OCI-LY3 (cell line): ENCODE data around the gene PHYKPL.

Experiments
- H2AFZ ChIP-seq: fragments of 200-600, 300-600 bp; shearing (Covaris generic); 2 replicates; pipeline ENCODE4 v1.6.0; 2014; ENCODE audit warnings: antibody characterized with exemption, low read depth, low read length
- H3K27ac ChIP-seq: fragments of 200-600, 300-600 bp; sonication (generic); 2 replicates; pipeline ENCODE4 v1.5.1; 2014; ENCODE audit warnings: mild to moderate bottlenecking, low read length, moderate library complexity, mixed read lengths
- H3K27me3 ChIP-seq: fragments of 200-600, 300-600 bp; sonication (generic); 2 replicates; pipeline ENCODE4 v1.6.1; 2014; ENCODE audit warnings: low read depth, low read length, mixed read lengths
- H3K36me3 ChIP-seq: fragments of 200-600, 300-600 bp; sonication (generic); replicated peaks from 2 replicates; pipeline ENCODE3; 2014; ENCODE audit warnings: low read depth, low read length, mixed read lengths
- H3K4me1 ChIP-seq: fragments of 300-600, 200-600 bp; sonication (generic); 2 replicates; pipeline ENCODE4 v1.6.1; 2014; ENCODE audit warnings: low read length, mixed read lengths
- H3K4me2 ChIP-seq: fragments of 200-600, 300-600 bp; sonication (generic); 2 replicates; pipeline ENCODE4 v1.6.1; 2014; ENCODE audit warnings: low read length, mixed read lengths
- H3K4me3 ChIP-seq: fragments of 300-600, 200-600 bp; sonication (generic); 2 replicates; pipeline ENCODE4 v1.5.1; 2014; ENCODE audit warnings: antibody characterized with exemption, mild to moderate bottlenecking, low read length, moderate library complexity
- H3K79me2 ChIP-seq: fragments of 300-600, 200-600 bp; shearing (Covaris generic); 2 replicates; pipeline ENCODE4 v1.6.1; 2014; ENCODE audit warnings: mild to moderate bottlenecking, low read length, mixed read lengths
- H3K9ac ChIP-seq: fragments of 300-600, 200-600 bp; shearing (Covaris generic); 2 replicates; pipeline ENCODE4 v1.6.0; 2014; ENCODE audit warnings: mild to moderate bottlenecking, low read length, moderate library complexity
- H3K9me3 ChIP-seq: fragments of 200-600, 300-600 bp; shearing (Covaris generic); 2 replicates; pipeline ENCODE4 v1.6.1; 2014; ENCODE audit warnings: low read length, mixed read lengths; ENCODE audit not compliant: insufficient read depth
- H4K20me1 ChIP-seq: fragments of 200-600, 300-600 bp; sonication (generic); 2 replicates; pipeline ENCODE4 v1.6.1; 2016; ENCODE audit warnings: low read length, mixed read lengths; ENCODE audit not compliant: insufficient read depth
- CTCF ChIP-seq: fragments of 200-600, 300-600 bp; sonication (generic); IDR thresholded peaks from 2 replicates; pipeline ENCODE4 v1.5.1; 2014; ENCODE audit warnings: antibody characterized with exemption, low read length, low read depth
- EZH2phosphoT487 ChIP-seq: fragments of 200-600 bp; shearing (Covaris generic); IDR thresholded peaks from 2 replicates; pipeline ENCODE4 v1.6.1; 2018; ENCODE audit warnings: antibody characterized with exemption, mixed run types, low read depth

PHYKPL gene

GRCh38 chr5:178207183-178207916 lies 25.3 kb downstream of the PHYKPL start:
- Histone ChIP-seq H3K4me1 (peaks cover 15% of the 10 kb centered on the region), H3K4me2 (no peak overlapping the region), H3K4me3 (0 out of 2 replicates have a peak overlapping the region, but pooled peaks have one; percentile 94), H3K9ac (no peak overlapping the region), H3K27ac (no peak overlapping the region), H3K79me2 (peaks cover 94% of the 10 kb centered on the region), H3K36me3 (peaks cover 68% of the 10 kb centered on the region), H2AFZ (no peak overlapping the region), H4K20me1 (peaks cover 65% of the 10 kb centered on the region), H3K9me3 (no peaks in the 10 kb centered on the region), H3K27me3 (no peaks in the 10 kb centered on the region)
- TF ChIP-seq CTCF = no peak
- TF ChIP-seq EZH2phosphoT487 = no peak

- Histone ChIP-seq H3K4me3 (peak overlapping the region; percentile 94), H3K79me2 (peaks cover 85% of the 10 kb centered on the region), H3K27ac (0 out of 2 replicates have a peak overlapping the region, but pooled peaks have one; percentile 5), H4K20me1 (peaks cover 59% of the 10 kb centered on the region), H3K36me3 (peaks cover 59% of the 10 kb centered on the region), H3K27me3 (no peaks in the 10 kb centered on the region), H3K9ac (peak overlapping the region; percentile 88), H2AFZ (no peak overlapping the region), H3K4me2 (peak overlapping the region; percentile 94), H3K4me1 (peaks cover 15% of the 10 kb centered on the region), H3K9me3 (no peaks in the 10 kb centered on the region)
- no peak for TF ChIP-seq CTCF
- no peak for TF ChIP-seq EZH2phosphoT487
Observed at GRCh38 chr5:178206166-178207101, 26.2 kb downstream of the PHYKPL start.

GRCh38 chr5:178205749-178206047 lies 26.9 kb downstream of the PHYKPL start:
- Histone ChIP-seq H3K36me3 (peaks cover 52% of the 10 kb centered on the region), H3K79me2 (peaks cover 77% of the 10 kb centered on the region), H3K4me1 (peaks cover 15% of the 10 kb centered on the region), H3K4me3 (peak overlapping the region; percentile 94), H3K9ac (peak overlapping the region; percentile 88), H3K9me3 (no peaks in the 10 kb centered on the region), H3K27ac (peak overlapping the region; percentile 64), H4K20me1 (peaks cover 54% of the 10 kb centered on the region), H3K4me2 (peak overlapping the region; percentile 94), H3K27me3 (no peaks in the 10 kb centered on the region), H2AFZ (no peak overlapping the region)
- no peak for TF ChIP-seq EZH2phosphoT487
- no peak for TF ChIP-seq CTCF
